ENCODE measurements around the gene MAN1C1. TPM values are rescaled to one million over a fixed set of nuclear protein-coding genes. Genes with fewer than 3 reads are reported as not detected.
"Not testable (repeated sequence)": the region's sequence is repeated elsewhere in the genome, so short reads cannot be mapped to it uniquely, and the experiment has no call there.

MAN1C1 gene
- total RNA-seq, 1 experiment from 2014 or later = 0.40 TPM

DNA sequence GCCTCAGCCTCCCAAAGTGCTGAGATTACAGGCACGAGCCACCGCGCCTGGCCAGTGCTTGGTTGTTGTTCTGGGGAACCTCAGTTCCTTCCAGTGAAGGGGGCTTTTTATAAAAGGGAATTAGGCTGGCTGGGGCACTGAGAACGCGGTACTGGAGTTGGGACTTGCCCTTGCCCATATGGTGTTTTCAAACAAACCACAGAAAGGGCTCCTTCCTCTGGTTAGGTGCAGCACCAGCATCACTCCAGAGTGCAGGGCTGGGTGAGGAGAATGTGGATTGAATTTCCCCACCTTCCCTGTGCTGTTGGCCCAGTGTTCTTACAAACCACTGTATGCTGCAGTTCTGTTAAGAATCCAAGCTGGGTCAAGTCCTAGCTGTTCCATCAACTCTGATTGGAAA, 5.3 kb downstream of the MAN1C1 start:
- in situ Hi-C loops (cut with HindIII; ENCODE audit: low pct_unique_long_range_greater_than_20kb, low sequenced_read_pairs) = no loop called here

DNA sequence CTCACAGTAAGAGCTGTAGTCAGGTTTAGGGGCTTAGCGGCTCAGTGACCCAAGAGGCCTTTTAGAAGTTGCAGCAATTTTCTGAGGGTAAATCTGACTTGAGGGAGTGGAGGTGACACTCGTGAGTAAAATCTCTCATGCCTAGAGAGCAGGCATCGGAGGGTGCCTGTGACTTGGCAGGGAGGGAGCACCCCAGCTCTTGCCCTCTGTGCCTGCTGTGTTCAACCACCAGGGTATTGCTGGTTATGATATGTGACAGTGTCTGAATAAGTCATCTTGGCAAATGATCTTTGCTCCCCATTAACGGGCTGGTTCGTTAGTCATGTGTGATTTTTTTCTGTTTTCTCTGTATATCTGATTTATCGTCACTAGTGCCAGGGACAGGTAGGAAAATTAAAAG, 5.9 kb downstream of the MAN1C1 start:
- in situ Hi-C loops (cut with HindIII; ENCODE audit: low pct_unique_long_range_greater_than_20kb, low sequenced_read_pairs) = no loop called here
- DNase-seq (ENCODE audit: low read depth, low spot score) = no peak

More for the DNA sequence above, 5.3 kb downstream of the MAN1C1 start:
- no peak for DNase-seq (ENCODE audit: low read depth, low spot score)

DNA sequence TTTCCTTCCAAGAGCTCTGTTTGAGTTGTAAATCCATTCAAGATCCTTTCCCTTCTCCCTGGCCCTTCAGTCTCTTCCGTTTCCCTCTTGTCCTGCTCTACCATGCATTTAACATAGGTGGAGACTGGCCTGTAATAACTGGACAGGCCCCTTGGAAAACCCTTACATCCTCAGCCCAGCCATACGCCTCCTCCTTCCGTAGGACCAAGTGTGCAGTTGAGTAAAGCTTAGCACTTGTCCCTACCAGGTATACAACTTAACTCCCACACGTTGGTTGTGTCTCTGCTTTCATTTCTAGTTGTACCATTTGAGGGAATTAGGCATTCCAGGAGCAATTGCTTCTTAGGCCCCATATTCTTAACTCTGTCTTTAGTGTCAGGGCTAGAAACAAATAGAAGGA, 6.4 kb downstream of the MAN1C1 start:
- no peak for DNase-seq (ENCODE audit: low read depth, low spot score)
- in situ Hi-C loops (cut with HindIII; ENCODE audit: low pct_unique_long_range_greater_than_20kb, low sequenced_read_pairs) = no loop called here

DNA sequence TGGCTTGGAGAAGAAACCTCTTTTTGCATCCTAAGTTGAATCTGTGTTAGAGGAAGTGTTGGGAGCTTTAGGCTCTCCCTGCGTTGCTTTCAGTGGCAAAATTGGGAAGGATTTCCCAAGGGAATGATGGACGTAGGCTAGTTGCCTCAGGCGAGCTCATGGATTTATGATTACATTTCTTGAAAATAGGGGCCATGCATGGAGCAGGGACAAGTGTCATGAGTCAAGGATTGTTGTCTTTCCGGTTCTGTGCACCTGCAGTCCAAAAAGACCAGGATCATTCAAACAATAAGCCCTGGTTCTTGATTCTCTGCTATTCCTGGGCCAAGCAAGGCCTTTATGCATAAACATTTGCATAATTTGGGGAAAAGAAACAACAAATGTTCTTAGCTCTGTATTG, 7.1 kb downstream of the MAN1C1 start:
- DNase-seq (ENCODE audit: low read depth, low spot score) = no peak
- in situ Hi-C loops (cut with HindIII; ENCODE audit: low pct_unique_long_range_greater_than_20kb, low sequenced_read_pairs) = no loop called here

- in situ Hi-C loops (cut with HindIII; ENCODE audit: low pct_unique_long_range_greater_than_20kb, low sequenced_read_pairs) = no loop called here
- DNase-seq (ENCODE audit: low read depth, low spot score) = no peak
These were observed 7.6 kb downstream of the MAN1C1 start for GRCh38 chr1:25624156-25624555.

DNA sequence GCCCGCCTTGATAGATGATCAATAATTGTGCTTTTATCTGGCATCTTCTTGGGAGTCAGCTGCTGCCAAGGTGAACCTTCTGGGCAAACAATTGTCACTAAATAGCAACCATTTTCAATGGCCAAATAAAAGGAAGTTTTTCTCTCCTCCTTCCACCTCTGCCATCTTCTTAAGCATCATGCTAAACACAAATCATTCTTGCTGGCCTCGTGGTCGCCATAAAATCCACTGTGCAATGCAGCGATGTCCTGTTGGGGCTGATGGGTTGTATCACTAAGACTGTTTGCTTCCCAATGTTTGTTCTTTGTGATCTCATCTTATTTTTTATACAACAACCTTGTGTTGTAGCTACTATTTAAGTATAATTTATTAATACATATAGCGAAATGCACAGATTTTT, 8.0 kb downstream of the MAN1C1 start:
- in situ Hi-C loops (cut with HindIII; ENCODE audit: low pct_unique_long_range_greater_than_20kb, low sequenced_read_pairs) = no loop called here
- DNase-seq (ENCODE audit: low read depth, low spot score) = no peak

GRCh38 chr1:25626018-25626417, 9.4 kb downstream of the MAN1C1 start:
- in situ Hi-C loops (cut with HindIII; ENCODE audit: low pct_unique_long_range_greater_than_20kb, low sequenced_read_pairs) = no loop called here
- no peak for DNase-seq (ENCODE audit: low read depth, low spot score)

- no peak for DNase-seq (ENCODE audit: low read depth, low spot score)
- in situ Hi-C loops (cut with HindIII; ENCODE audit: low pct_unique_long_range_greater_than_20kb, low sequenced_read_pairs) = no loop called here
These were observed 12.3 kb downstream of the MAN1C1 start for GRCh38 chr1:25628741-25629421.

GRCh38 chr1:25629836-25630235, 13.2 kb downstream of the MAN1C1 start:
- DNase-seq (ENCODE audit: low read depth, low spot score) = no peak

GRCh38 chr1:25631750-25632485, 15.3 kb downstream of the MAN1C1 start:
- in situ Hi-C loops (cut with HindIII; ENCODE audit: low pct_unique_long_range_greater_than_20kb, low sequenced_read_pairs) = no loop called here
- no peak for DNase-seq (ENCODE audit: low read depth, low spot score)

More at GRCh38 chr1:25629836-25630235, 13.2 kb downstream of the MAN1C1 start:
- in situ Hi-C loops (cut with HindIII; ENCODE audit: low pct_unique_long_range_greater_than_20kb, low sequenced_read_pairs) = no loop called here

GRCh38 chr1:25634066-25634465, 17.5 kb downstream of the MAN1C1 start:
- in situ Hi-C loops (cut with HindIII; ENCODE audit: low pct_unique_long_range_greater_than_20kb, low sequenced_read_pairs) = no loop called here
- no peak for DNase-seq (ENCODE audit: low read depth, low spot score)

DNA sequence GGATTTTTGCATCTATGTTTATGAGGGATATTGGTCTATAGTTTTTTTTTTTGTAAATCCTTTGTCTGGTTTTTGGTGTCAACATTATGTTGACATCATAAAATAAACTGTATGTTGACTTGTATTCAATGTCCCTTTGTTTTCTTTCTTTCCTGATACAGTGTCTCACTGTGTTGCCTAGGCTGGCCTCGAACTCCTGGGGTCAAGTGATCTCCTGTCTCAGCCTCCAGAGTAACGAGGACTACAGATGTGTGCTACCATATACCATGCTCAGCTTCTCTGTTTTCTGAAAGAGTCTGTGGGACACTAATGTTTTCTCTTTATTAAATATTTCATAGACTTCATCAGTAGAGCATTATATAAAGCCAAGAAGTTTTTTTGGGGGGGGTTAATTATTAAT, 18.3 kb downstream of the MAN1C1 start:
- DNase-seq (ENCODE audit: low read depth, low spot score) = no peak
- in situ Hi-C loops (cut with HindIII; ENCODE audit: low pct_unique_long_range_greater_than_20kb, low sequenced_read_pairs) = no loop called here

DNA sequence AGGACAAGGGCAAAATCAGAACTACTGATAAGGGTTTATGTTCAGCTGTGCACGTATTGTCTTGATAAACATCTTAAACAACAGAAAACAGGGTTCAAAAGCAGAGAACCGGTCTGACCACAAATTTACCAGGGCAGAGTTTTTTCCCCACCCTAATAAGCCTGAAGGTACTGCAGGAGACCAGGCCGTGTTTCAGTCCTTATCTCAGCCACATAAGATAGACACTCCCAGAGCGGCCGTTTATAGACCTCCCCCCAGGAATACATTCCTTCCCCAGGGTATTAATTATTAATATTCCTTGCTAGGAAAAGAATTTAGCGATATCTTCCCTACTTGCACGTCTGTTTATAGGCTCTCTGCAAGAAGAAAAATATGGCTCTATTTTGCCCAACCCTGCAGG, 19.6 kb downstream of the MAN1C1 start:
- DNase-seq (ENCODE audit: low read depth, low spot score); in situ Hi-C loops (cut with HindIII; ENCODE audit: low pct_unique_long_range_greater_than_20kb, low sequenced_read_pairs): not testable (repeated sequence)

GRCh38 chr1:25640646-25641328, 24.2 kb downstream of the MAN1C1 start:
- DNase-seq (ENCODE audit: low read depth, low spot score) = no peak
- in situ Hi-C loops (cut with HindIII; ENCODE audit: low pct_unique_long_range_greater_than_20kb, low sequenced_read_pairs) = no loop called here

DNA sequence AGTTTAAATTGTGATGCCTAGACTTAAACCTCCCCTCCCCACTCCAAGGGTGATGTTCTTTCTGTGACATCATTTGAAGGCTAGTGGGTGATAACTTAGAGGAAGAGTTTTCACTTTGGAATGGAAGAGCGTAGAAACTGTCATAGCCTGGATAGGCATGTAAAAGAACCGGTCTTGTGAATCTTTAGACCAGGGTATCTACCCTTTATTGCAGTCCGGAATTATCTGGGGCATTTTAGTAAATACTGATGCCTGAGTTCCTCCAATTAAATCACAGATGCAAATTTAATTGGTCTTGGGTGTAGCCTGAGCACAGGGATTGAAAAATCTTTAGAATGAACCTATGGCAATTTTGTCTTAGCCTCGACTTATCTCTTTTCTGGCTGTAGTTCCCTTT, 24.7 kb downstream of the MAN1C1 start:
- DNase-seq (ENCODE audit: low read depth, low spot score) = no peak
- in situ Hi-C loops (cut with HindIII; ENCODE audit: low pct_unique_long_range_greater_than_20kb, low sequenced_read_pairs) = no loop called here

GRCh38 chr1:25641931-25642573, 25.5 kb downstream of the MAN1C1 start:
- in situ Hi-C loops (cut with HindIII; ENCODE audit: low pct_unique_long_range_greater_than_20kb, low sequenced_read_pairs) = no loop called here
- no peak for DNase-seq (ENCODE audit: low read depth, low spot score)

DNA sequence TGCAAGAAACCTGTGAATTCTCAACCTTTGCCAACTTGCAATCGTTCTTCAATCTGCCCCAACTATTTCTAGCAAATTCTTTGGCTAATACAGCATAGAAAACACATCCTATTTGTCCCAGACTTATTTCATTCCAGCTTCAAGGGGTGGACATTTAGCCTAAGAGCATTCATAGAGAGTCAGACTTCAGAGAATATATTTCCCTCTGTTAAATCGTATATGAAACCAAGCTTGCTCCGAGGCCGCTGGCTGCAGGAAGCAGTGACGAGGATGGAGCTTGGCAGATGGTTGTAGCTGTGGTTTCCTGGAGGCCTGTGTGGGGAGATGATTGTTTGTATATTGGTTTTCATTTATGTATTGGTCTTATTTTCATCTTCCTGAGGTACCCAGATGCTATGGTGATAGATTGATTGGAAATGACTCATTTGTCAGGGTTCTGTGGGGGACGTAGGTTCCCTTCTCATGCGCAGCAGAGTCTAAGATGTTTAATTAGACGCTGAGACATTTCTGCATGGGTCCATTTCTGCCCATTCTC, 26.1 kb downstream of the MAN1C1 start:
- DNase-seq (ENCODE audit: low read depth, low spot score) = no peak
- in situ Hi-C loops (cut with HindIII; ENCODE audit: low pct_unique_long_range_greater_than_20kb, low sequenced_read_pairs) = no loop called here

DNA sequence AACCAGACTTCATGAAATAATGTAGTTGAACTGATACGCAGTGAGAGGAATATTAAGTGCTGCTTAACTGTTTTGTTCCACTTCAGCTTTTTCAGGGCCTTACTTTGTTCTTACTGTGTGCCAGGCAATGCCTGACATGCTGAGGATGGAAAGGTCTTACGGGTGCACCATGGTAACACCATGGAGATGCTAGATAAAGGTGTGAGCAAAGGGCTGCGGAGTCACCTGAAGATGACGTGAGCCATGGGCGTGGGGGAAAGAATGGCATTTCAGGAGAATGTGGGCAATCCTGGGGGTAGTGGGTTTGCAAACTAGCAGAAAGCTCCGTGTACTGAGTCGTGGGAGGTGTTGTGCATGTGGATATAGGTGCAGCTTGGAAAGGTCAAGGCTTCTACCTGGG, 27.3 kb downstream of the MAN1C1 start:
- no peak for DNase-seq (ENCODE audit: low read depth, low spot score)
- in situ Hi-C loops (cut with HindIII; ENCODE audit: low pct_unique_long_range_greater_than_20kb, low sequenced_read_pairs) = no loop called here

All from SK-MEL-5 (cell line).